Thyroid gland (tissue), 4 donors: Measurements from ENCODE around the gene ARHGEF35.

Experiments
- CTCF ChIP-seq, 6 experiments: fragments of 200-600 bp in 3 of 6; fragments of 450-650 bp in 3 of 6; sonication (generic) in 3 of 6; IDR thresholded peaks; one replicate each; pipeline ENCODE4 v1.5.1; 2016 to 2019; ENCODE audit warnings: antibody characterized with exemption in 6 of 6, mild to moderate bottlenecking in 2 of 6, inconsistent platforms in 1 of 6, moderate library complexity in 1 of 6
- POLR2A ChIP-seq, 2 donors: fragments of 450-650 bp; IDR thresholded peaks; one replicate each; pipeline ENCODE4 v1.6.1; 2017; ENCODE audit warnings: antibody characterized with exemption in 2 of 2, mild to moderate bottlenecking in 2 of 2, moderate library complexity in 1 of 2

- TF ChIP-seq CTCF (IDR thresholded peaks at IDR 0.05): no peak
- TF ChIP-seq POLR2A (IDR thresholded peaks at IDR 0.05): no peak
Measured at GRCh38 chr7:144174613-144175012, 21.0 kb downstream of the ARHGEF35 start.
